NOMO-1 treated with DMSO at 0.1 percent for 48 hours (cell line): ENCODE measurements around the gene ZNF827.

Experiments used
- DNase-seq: peaks from one replicate; lab custom pipeline; 2025; ENCODE audit not compliant: unreplicated experiment; lab: John Stamatoyannopoulos, UW

The ZNF827 gene

GRCh38 chr4:145938618-145939440, at the start of gene ZNF827:
Gene ZNF827 (minus strand): TSS chr4:145938823. CDS start chr4:145938407, 416 bp downstream.
- peak; percentile 17 for DNase-seq

- no peak for DNase-seq
Measured at GRCh38 chr4:145984563-145984962, 45.9 kb upstream of the ZNF827 start.

- DNase-seq: no peak
Measured at GRCh38 chr4:145982791-145983190, 44.2 kb upstream of the ZNF827 start.

- no peak for DNase-seq
Measured at GRCh38 chr4:145979160-145979559, 40.5 kb upstream of the ZNF827 start.

GRCh38 chr4:145976680-145977079, 38.1 kb upstream of the ZNF827 start:
- no peak for DNase-seq

GRCh38 chr4:145960012-145960411, 21.4 kb upstream of the ZNF827 start:
- DNase-seq: no peak

- peak; percentile 53 for DNase-seq
Measured at GRCh38 chr4:145957302-145957701, 18.7 kb upstream of the ZNF827 start.

GRCh38 chr4:145956288-145956890, 17.8 kb upstream of the ZNF827 start:
- peak; percentile 12 for DNase-seq

- DNase-seq: no peak
Measured at GRCh38 chr4:145954924-145955339, 16.3 kb upstream of the ZNF827 start.

GRCh38 chr4:145951931-145952330, 13.3 kb upstream of the ZNF827 start:
- no peak for DNase-seq

- DNase-seq: no peak
Measured at GRCh38 chr4:145945431-145946155, 7.0 kb upstream of the ZNF827 start.

- no peak for DNase-seq
Measured at GRCh38 chr4:145944886-145945285, 6.3 kb upstream of the ZNF827 start.

GRCh38 chr4:145939856-145940255, 1.2 kb upstream of the ZNF827 start:
- DNase-seq: peak; percentile 4

GRCh38 chr4:145939441-145939750, 773 bp upstream of the ZNF827 start:
- DNase-seq: no peak

- peak; percentile 15 for DNase-seq
Measured at GRCh38 chr4:145937971-145938611, 532 bp downstream of the ZNF827 start.

GRCh38 chr4:145936997-145937901, 1.4 kb downstream of the ZNF827 start:
- peak; percentile 2 for DNase-seq

GRCh38 chr4:145936142-145936996, 2.3 kb downstream of the ZNF827 start:
- DNase-seq: peak; percentile 32

- no peak for DNase-seq
Measured at GRCh38 chr4:145935253-145936141, 3.1 kb downstream of the ZNF827 start.
